HG02798 (cell line): ENCODE data around the gene TMEM168.
"Not testable (repeated sequence)": the region's sequence is repeated elsewhere in the genome, so short reads cannot be mapped to it uniquely, and the experiment has no call there.

ENCODE experiments used
- ATAC-seq: cut with Tn5 transposase; IDR thresholded peaks from one replicate; pipeline ENCODE4 v1.9.1; 2021; ENCODE audit warnings: mild to moderate bottlenecking; ENCODE audit not compliant: unreplicated experiment, poor library complexity

TMEM168 gene

DNA sequence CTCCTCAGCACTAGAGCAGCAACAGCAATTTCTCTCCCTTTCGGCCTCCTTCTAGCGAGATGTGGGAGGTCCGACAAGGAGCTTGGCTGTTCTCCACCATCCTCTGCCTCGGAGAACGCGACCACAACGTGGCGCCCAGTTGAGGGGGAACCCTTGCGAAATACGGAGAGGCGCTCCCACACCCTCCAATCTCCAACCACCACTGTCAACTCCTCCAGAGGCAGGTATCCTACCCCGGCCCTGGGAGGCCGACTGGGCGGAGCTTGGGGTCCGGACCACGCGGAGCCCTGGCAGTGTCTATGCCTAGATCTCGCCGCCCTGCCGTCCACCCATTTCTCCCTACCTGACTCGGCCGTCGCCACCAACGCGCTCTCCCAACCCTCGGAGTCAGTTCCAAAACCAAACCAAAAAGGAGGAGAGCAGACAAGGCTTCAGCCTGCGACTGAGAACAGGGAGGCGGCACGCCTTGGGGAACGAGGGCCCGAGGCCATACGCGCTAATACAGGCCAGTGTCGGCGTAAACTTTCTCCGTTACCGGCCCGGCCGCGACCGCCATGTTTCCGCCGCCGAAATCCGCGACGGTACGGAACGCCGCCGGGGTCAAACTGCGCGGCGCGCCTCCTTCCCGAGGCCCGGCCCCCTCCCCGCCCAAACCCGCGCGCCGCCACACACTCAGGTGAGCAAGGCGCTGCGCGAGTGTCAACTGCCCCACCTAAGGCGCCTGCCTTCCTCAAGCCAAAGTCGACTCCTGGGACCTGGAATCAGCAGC, at the start of gene TMEM168:
Gene TMEM168 (minus strand): TSS at position 577 of the 769 bp plus-strand sequence. CDS start 5,568 bp downstream, outside the sequence.
- peak; percentile 86 for ATAC-seq

- not testable (repeated sequence) for ATAC-seq
Observed at GRCh38 chr7:112835928-112836327, 45.7 kb upstream of the TMEM168 start.

DNA sequence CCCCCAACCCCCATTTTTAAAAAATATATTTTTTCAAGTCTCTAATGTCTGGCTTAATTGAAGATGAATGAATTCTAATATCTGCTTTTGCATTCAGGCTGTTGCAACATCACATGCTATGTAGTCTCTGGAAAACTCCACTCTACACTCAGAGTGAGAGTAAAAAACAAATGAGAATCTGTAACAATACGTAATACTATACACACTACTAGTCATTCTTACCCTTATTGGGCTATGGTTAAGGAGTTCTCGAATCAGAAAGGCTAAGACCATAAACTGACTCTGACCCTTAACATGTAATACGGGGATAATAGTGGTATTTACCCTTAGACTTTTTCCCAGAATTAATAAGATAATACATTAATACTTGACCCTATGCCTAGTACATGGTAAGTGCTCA, 42.9 kb upstream of the TMEM168 start:
- ATAC-seq: no peak

GRCh38 chr7:112830769-112831168, 40.6 kb upstream of the TMEM168 start:
- no peak for ATAC-seq

DNA sequence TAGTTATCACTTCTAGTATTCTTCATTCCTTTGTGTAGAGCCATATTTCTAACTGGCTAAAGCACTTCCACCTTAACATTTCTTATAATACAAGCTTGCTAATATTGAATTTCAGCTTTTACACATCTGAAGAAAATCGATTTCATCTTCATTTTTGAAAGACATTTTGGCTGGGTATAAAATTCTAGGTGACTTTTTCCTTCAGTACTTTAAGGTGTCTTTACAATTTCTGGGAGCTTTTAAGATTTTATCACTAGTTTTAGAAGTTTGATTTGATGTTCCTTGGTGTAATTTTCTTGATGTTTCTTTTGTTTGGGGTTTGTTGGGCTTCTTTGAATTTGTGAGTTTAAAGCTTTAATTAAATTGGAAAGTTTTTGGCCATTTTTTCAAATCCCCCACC, 38.5 kb upstream of the TMEM168 start:
- ATAC-seq: no peak

GRCh38 chr7:112821345-112821744, 31.2 kb upstream of the TMEM168 start:
- no peak for ATAC-seq

DNA sequence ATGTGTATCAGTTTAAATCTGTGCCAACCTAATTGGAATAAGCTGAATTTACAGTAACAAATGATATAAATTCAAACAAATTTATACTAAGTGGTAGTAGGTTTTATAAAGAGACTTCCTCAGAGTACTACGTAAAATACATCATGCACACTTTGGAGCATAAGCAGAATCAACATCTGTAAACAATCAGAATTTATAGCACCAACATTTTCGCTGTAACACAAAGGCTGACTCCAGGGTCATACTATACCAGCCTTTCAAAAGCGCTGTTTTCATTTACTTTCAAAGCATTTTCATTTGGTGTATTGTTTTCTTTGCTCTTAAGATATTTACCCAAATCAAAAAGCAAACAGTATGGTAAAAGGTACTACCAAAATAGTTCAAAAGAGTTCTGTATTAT, 29.3 kb upstream of the TMEM168 start:
- ATAC-seq: no peak

GRCh38 chr7:112806156-112806555, 16.0 kb upstream of the TMEM168 start:
- no peak for ATAC-seq

DNA sequence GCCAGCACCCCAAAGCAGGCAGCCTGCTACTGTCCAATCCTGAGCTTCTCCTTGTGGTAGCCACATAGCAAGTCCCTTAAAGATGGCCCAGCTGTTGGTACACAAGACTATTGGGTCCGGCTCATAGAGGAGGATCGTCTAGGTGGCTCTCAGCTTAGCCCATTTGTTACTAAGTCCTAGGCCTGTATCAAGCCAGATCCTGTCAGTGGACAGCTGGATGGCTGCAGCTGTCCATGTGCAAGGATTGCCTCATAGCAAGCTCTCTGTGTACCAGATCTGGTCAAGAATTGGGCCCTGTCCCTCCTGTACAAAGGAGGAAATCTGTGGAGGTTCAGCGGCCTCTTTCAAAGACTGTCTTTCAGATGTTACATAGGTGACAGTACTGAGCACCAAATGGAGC, 12.2 kb upstream of the TMEM168 start:
- no peak for ATAC-seq

DNA sequence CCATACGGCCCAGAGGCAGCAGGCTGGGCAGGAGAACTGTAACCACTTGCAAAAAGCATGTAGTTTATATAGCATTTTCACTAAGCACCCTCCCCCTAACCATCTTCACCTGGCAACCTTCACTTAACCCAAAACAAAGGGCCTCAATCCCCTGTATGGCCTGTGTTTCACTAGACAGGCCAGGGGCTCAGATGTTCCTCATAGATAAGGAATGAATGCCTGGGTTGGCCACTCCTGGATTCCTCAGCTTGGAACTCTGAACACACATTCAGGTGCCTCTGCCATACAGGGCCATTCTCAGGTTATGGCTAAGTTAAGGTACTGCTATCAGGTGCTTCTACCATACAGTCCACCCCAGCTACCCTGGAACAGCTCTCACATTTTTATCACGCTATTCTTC, 10.3 kb upstream of the TMEM168 start:
- ATAC-seq: no peak

DNA sequence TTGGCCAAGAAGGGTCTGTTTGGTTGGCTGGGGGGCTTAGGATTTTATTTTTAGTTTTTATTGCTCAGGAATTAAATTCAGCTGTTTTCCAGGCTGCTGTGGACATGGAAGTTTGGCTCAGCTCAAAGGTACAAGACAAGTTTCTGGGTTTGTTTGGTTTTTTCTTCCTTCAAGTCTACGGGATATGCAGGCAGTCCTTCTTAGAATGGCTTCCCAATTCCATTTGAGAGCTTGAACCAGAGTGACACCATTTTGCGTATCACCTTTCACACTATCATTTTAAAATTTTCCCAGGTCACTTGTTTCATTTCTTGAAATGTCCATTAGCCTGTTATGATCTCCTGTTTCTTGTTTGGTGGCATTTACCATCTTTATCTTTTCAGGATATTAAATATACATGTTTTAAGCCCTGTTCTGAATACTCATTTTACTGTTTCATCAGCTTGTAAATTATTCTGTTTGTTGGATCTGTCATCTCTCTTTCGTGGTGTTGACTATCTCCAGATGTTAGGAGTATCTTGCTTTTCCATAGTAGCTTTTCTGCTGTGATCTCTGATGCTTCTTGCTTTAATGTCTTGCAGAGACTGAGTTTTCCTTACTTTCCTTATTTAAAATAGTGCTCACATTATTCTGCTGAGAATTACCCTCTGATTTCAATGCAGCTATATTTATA, 9.4 kb upstream of the TMEM168 start:
- ATAC-seq: no peak

DNA sequence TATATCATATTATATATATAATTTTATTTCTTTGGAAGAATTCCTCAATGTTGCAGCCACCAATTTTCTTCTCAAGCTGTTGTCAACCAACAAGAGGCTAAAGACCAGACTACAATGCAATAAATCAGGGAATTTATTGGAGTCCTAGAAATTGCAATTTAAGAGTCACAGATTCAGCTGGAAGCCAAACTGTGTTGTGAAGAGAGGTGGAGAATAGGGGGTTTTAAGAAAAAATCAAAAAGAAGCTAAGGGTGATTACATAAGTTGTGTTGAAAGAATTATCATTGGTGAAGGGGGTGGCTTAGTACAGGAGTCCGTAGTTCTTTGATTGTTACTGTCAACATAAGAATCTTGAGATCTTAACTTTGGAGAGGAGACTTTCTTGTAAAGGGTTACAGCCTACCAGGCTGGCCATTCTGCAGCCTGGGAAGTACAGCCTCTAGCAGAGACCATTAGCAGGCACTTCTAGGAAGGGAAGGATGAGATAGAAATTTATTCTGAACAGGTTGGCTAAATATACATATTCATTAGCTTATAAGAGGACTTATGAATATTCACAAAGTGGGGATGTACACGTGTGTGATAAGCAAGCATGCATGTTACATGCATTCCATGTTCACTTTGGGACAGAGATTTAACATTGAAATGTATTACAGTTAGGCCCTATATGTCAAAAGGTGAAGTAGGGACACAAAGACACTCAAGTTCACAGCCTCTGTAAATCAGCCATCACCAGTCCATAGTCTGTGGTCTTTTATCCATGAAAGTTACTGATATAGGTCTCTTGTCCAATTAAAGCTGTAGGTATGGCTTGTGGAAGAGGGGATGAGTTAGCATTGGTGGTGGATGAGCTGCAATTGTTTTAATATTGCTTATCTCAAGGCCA, 8.3 kb upstream of the TMEM168 start:
- no peak for ATAC-seq

DNA sequence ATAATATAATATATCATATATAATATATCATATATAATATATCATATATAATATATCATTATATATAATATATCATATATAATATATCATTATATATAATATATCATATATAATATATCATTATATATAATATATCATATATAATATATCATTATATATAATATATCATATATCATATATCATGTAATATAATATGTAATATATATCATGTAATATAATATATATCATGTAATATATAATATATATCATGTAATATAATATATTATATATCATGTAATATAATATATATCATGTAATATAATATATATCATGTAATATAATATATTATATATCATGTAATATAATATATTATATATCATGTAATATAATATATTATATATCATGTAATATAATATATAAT, 6.4 kb upstream of the TMEM168 start:
- ATAC-seq: not testable (repeated sequence)

- ATAC-seq: no peak
Observed at GRCh38 chr7:112792441-112792840, 2.2 kb upstream of the TMEM168 start.

DNA sequence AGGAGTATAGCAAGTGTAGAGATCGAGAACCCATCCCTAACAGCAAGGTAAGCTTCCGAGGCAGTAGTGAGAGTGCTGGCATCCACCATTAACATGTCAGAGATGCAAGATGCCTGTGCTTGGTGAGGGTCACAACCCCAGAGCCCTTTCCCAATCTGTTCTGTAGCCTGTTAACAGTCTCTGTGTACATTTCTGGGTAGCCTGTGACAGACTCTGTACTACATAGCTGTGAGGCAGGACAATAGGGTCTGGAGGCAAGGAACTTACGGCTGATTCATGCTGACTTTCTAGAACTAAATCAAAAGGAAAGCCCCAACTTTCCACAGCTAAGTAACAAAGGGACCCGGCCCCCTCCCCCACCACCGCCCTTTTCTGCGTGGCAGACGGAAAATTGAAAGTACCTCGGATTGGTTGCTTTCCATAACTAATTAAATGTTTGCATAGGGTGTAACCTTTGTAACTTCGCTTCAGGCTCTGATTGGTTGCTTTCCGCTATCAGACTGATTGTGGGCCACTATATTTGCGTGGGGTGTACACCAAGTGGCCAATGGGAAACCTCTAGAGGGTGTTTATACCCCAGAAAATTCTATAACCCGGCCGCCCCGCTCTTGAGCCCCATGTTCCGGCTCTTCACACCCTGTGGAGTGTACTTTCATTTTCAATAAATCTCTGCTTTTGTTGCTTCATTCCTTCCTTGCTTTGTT, 1.4 kb upstream of the TMEM168 start:
- no peak for ATAC-seq

GRCh38 chr7:112790586-112791003, 402 bp upstream of the TMEM168 start:
- ATAC-seq: peak; percentile 60

DNA sequence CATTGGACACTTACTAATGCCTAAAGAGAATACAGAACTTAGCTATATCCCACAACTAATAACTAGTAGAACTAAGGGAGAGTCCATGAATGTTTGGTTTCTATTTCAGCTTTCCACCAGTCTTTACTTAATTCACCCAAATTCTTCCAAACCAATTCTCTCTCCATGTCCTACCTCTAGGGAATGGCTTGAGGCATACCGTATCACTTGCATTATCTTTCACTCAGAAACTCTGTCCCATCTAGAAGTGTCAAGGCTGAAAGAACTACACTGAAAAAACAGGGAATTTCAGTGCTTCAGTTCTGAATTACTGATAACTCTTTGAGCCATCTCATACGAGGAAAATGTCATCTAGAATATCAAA, 758 bp downstream of the TMEM168 start:
- ATAC-seq: peak; percentile 0

DNA sequence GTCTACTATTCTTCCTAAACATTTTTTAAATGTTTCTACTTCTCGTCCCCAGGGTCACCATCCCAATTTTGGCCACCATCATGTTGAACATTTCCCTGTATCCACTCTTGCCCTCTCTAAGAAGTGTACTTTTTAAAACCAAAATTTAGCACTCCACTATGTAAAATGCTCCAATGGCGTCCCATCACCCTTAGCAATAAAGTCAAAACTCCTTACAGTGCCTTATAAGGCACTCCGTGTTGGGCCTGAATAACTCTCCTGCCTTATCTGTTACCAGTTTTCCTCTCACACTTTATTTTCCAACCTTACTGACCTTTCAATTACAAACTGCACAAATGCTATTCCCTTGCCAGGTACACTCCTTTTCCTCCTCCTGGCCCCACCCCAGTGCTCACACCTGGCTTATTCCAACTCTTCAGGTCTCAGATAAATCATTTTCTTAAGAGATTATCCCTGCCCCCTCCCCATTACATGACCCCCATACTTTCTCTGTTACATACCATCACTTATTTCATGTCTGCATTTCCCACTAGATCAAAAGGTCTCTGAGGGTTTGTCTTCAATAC, 1.3 kb downstream of the TMEM168 start:
- no peak for ATAC-seq

- no peak for ATAC-seq
Observed at GRCh38 chr7:112784603-112785002, 5.6 kb downstream of the TMEM168 start.

- peak; percentile 94 for ATAC-seq
Observed at GRCh38 chr7:112782498-112782897, 7.7 kb downstream of the TMEM168 start.
